ENCODE results near the gene CSAD. TPM values are rescaled to one million over a fixed set of nuclear protein-coding genes. Genes with fewer than 3 reads are reported as not detected.

The CSAD gene
- polyA plus RNA-seq, 1 of the 3 experiments (the other 2 are of a cell fraction) = 32.2 TPM

GRCh38 chr12:53223389-53224060 is 42.8 kb upstream of the CSAD start (continued):
- TF ChIP-seq REST (IDR thresholded peaks at IDR 0.05; ENCODE audit: low read depth, low read length) (no peak), RFX5 (IDR thresholded peaks at IDR 0.05; ENCODE audit: low read length) (no peak)

- TF ChIP-seq EZH2phosphoT487 (IDR thresholded peaks at IDR 0.05; ENCODE audit: borderline replicate concordance, low read depth) (no peak), GATA2 (CRISPR knock-in tag; IDR thresholded peaks at IDR 0.05) (no peak), ELF1 (IDR thresholded peaks at IDR 0.05) (no peak), NFIC (IDR thresholded peaks at IDR 0.05; ENCODE audit: borderline replicate concordance) (no peak), MAX (IDR thresholded peaks at IDR 0.05; ENCODE audit: low read depth) (no peak), PBX3 (IDR thresholded peaks at IDR 0.05) (no peak), TCF12 (IDR thresholded peaks at IDR 0.05) (no peak), GABPA (IDR thresholded peaks at IDR 0.05; ENCODE audit: low read depth) (no peak), POLR2AphosphoS5 (IDR thresholded peaks at IDR 0.05; ENCODE audit: low read depth, low read length) (no peak), RFX5 (IDR thresholded peaks at IDR 0.05; ENCODE audit: low read length) (no peak), EP300 (IDR thresholded peaks at IDR 0.05; ENCODE audit: borderline replicate concordance in 1 of 2, low read depth in 1 of 2, low read length in 1 of 2) (no peak), SIN3A (IDR thresholded peaks at IDR 0.05; ENCODE audit: borderline replicate concordance, low read depth, low read length) (no peak), YY1 (IDR thresholded peaks at IDR 0.05; ENCODE audit: low read depth) (no peak), MXI1 (IDR thresholded peaks at IDR 0.05; ENCODE audit: low read depth, low read length) (no peak), FOXM1 (IDR thresholded peaks at IDR 0.05; ENCODE audit: low read depth) (no peak), NRF1 (IDR thresholded peaks at IDR 0.05; ENCODE audit: low read depth, low read length) (no peak)
- Histone ChIP-seq H4K20me1 (ENCODE audit: insufficient read depth) (0 out of 2 replicates have a peak, but pooled peaks cover 2% of the 10 kb centered on the region), H3K9ac (peak overlapping the region; percentile 41; the same call in 1 of the 2 replicates), H3K4me2 (peak overlapping the region; percentile 80), H3K27me3 (ENCODE audit: insufficient read depth) (no peaks in the 10 kb centered on the region), H3K79me2 (ENCODE audit: insufficient read depth) (peaks cover 21% of the 10 kb centered on the region), H3K36me3 (replicated peaks in 1 of 2; ENCODE audit: control insufficient read depth in 1 of 2, insufficient read depth in 2 of 2, low read length in 1 of 2) (peaks cover 0 to 5% of the 10 kb centered on the region in 2 experiments), H3K4me1 (ENCODE audit: control insufficient read depth in 1 of 2, insufficient read depth in 2 of 2, low read depth in 1 of 2, low read length in 1 of 2) (peaks cover 49 to 59% of the 10 kb centered on the region in 2 experiments), H3K4me3 (ENCODE audit: low read depth in 2 of 2, low read length in 1 of 2) (peak overlapping the region in 1 of 2 experiments; percentile 70; a peak in 2 of 4 replicates), H3F3A (replicated peaks; ENCODE audit: insufficient read depth) (peaks cover 34% of the 10 kb centered on the region), H3K9me3 (no peaks in the 10 kb centered on the region), H3K9me2 (no peaks in the 10 kb centered on the region), H3K27ac (ENCODE audit: low read depth in 2 of 2, low read length in 1 of 2) (peak overlapping the region; percentile 99), H2AFZ (ENCODE audit: low read depth) (0 out of 2 replicates have a peak overlapping the region, but pooled peaks have one; percentile 4)
- 59% methylated on average over 4 of the region's 4 CpGs for WGBS (ENCODE audit: low lambda C conversion rate)
- POLR2A ChIA-PET = interaction anchor here (0.7 to 1.9 kb wide), 2 partner anchors 33 to 45 kb away, joined by 3 to 6 read pairs; partner anchors contain the start of gene ESPL1
- peak; percentile 80 for DNase-seq
- CTCF ChIA-PET = interaction anchor here (0.7 to 6.5 kb wide), 8 partner anchors 9 to 159 kb away, joined by 3 to 39 read pairs (median 4); partner anchors contain the start of genes AAAS and RARG
Observed at GRCh38 chr12:53222806-53223261, 42.1 kb upstream of the CSAD start.
